ENCODE measurements around the gene OTX1.

The OTX1 gene

DNA sequence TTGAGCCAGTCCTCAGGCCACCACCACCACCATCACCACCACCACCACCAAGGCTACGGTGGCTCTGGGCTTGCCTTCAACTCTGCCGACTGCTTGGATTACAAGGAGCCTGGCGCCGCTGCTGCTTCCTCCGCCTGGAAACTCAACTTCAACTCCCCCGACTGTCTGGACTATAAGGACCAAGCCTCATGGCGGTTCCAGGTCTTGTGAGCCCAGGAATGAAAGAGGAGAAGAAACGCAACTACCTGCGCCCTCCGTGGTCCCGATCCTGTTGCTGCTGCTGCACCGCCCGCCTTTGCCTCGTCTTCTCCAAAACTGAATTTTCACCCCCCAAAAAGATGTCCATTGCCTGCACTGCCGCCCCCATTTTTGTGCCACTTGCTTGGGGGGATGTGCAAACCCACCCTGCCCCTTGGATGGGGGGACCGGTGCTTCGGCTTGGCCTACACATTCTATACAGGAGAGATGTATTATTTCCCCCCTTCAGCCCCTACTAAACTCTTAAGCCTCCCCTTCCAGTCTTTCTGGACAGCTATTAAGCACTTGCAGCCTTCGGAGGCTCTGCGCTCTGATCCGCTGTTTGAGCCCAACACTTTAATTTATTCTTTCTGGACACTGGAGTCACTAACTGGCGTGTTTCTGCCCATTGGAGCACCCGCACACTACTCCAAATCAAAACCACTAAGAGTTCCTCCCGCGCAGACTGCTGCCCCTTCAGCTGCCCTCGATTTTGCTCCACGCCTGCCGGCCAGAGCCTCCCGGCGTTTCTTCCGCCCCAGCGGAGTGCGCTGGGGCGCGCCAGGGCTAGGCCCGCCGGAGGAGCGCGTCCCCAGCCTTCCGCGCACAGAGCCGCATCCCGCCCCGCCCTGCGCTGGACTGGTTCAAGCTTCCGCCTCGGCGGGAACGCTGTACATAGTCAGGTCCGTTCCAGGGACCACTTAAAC lies 5.7 kb downstream of the OTX1 start:
- Histone ChIP-seq H3K4me1 (ENCODE audit: low read depth, poor library complexity, severe bottlenecking) (no peaks in the 10 kb centered on the region), H3K27ac (no peak overlapping the region), H3K4me3 (IDR thresholded peaks at IDR 0.05; ENCODE audit: insufficient read depth, low read depth, low read length) (no peak overlapping the region), H3K36me3 (ENCODE audit: insufficient read depth) (no peaks in the 10 kb centered on the region), H3K9ac (no peak overlapping the region), H2AFZ (ENCODE audit: low read depth) (no peak overlapping the region), H3K79me2 (ENCODE audit: insufficient read depth, low read depth) (no peaks in the 10 kb centered on the region), H3K4me2 (no peak overlapping the region), H3K27me3 (ENCODE audit: insufficient read depth, low read depth) (no peaks in the 10 kb centered on the region), H4K20me1 (ENCODE audit: insufficient read depth) (no peaks in the 10 kb centered on the region)
- TF ChIP-seq, protein P1, sequence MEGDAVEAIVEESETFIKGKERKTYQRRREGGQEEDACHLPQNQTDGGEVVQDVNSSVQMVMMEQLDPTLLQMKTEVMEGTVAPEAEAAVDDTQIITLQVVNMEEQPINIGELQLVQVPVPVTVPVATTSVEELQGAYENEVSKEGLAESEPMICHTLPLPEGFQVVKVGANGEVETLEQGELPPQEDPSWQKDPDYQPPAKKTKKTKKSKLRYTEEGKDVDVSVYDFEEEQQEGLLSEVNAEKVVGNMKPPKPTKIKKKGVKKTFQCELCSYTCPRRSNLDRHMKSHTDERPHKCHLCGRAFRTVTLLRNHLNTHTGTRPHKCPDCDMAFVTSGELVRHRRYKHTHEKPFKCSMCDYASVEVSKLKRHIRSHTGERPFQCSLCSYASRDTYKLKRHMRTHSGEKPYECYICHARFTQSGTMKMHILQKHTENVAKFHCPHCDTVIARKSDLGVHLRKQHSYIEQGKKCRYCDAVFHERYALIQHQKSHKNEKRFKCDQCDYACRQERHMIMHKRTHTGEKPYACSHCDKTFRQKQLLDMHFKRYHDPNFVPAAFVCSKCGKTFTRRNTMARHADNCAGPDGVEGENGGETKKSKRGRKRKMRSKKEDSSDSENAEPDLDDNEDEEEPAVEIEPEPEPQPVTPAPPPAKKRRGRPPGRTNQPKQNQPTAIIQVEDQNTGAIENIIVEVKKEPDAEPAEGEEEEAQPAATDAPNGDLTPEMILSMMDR (conservative IDR thresholded peaks at IDR 0.05; ENCODE audit: low read depth, low read length), result no peak

DNA sequence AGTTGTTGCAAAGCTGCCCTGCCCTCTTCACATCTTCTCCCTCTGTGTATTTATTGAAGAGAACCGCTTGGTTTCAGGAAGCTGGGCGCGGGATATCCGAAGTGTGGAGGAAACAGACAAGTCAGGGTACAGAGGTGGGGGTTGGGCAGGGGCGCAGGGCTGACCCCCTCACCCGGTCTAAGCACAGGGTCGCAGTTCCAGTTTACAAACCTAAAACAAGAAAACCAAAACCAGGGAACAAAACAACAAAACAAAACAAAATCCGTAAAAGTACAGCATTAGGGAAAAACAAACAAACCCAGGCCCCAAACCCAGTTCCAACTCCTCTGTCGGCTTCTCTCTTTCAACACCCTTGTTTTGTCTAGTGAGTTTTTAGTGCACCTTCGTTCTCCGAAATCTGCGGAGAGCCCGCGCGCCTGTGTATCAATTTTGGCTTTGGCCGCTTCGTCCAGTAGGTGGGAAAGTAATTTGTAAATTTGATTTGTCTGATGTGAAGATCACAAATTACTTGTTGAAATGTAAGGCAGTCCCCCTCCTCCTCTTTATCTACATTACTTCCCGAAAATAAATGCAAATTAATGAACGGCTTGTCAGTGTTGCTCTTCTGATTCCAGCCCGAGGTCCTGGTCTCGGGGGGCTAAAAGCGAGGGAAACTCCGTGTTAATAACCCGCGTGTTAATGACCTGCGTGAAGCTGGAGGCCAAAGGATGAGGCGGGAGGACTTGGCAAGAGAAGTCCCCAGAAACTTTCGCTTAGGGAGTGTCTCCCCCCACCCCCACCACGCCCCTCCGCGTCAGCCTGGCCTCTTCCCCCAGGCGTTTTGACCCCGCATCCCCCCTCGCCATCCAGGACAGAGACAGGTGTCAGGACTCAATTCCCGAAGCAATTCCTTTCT lies 6.9 kb downstream of the OTX1 start:
- Histone ChIP-seq H3K79me2 (ENCODE audit: insufficient read depth, low read depth) (no peaks in the 10 kb centered on the region), H2AFZ (ENCODE audit: low read depth) (no peak overlapping the region), H3K36me3 (ENCODE audit: insufficient read depth) (no peaks in the 10 kb centered on the region), H3K4me1 (ENCODE audit: low read depth, poor library complexity, severe bottlenecking) (no peaks in the 10 kb centered on the region), H3K27ac (no peak overlapping the region), H3K4me2 (no peak overlapping the region), H3K4me3 (IDR thresholded peaks at IDR 0.05; ENCODE audit: insufficient read depth, low read depth, low read length) (no peak overlapping the region), H3K27me3 (ENCODE audit: insufficient read depth, low read depth) (no peaks in the 10 kb centered on the region), H4K20me1 (ENCODE audit: insufficient read depth) (no peaks in the 10 kb centered on the region), H3K9ac (no peak overlapping the region)
- TF ChIP-seq, protein P1 (conservative IDR thresholded peaks at IDR 0.05; ENCODE audit: low read depth, low read length), result no peak

DNA sequence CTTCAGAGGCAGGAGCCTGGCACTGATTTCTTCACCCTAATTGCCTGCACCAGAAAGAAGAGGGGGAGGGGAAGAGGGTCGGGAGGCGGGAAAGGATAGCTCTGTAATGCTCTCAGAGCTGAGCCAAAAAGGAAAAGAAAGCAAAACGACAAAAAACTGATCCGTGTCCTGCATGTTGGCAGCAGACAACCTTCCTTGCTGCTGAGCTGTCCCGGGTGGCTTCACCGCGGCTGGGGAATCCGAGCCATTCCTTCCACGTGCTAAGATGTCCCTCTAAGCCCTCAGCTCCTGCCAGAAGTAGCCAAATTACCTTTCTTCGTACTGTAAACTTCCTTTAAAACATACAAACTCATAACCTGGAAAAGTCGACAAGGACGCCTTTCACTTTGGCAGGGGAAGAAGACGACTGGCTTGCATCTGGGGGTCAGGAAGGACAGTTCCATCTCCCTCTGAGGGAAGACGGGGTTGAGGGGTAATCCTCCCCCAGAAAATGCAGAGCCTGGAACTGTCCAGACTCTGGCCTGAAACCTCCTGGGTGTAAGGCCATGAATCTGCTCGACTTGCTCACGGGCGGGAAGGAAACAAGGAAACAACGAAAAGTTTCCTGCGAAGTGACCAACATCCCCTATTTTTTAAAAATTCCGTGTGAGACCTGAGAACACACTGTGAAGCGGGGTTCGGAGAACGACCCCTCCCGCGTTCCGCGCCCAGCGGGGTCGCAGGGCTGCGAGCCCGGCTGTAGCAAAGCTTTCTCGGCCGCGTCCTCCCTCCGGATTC lies 7.7 kb downstream of the OTX1 start:
- H3K4me1 ChIP-seq (ENCODE audit: low read depth, poor library complexity, severe bottlenecking), result no peaks in the 10 kb centered on the region
- no peak overlapping the region for H2AFZ ChIP-seq (ENCODE audit: low read depth)
- H3K79me2 ChIP-seq (ENCODE audit: insufficient read depth, low read depth), result no peaks in the 10 kb centered on the region
- H3K4me2 ChIP-seq, result no peak overlapping the region
- no peaks in the 10 kb centered on the region for H3K27me3 ChIP-seq (ENCODE audit: insufficient read depth, low read depth)
- no peak overlapping the region for H3K9ac ChIP-seq
- TF ChIP-seq, protein P1 (conservative IDR thresholded peaks at IDR 0.05; ENCODE audit: low read depth, low read length), result no peak
- no peak overlapping the region for H3K27ac ChIP-seq
- no peaks in the 10 kb centered on the region for H3K36me3 ChIP-seq (ENCODE audit: insufficient read depth)
- no peaks in the 10 kb centered on the region for H4K20me1 ChIP-seq (ENCODE audit: insufficient read depth)
- H3K4me3 ChIP-seq (IDR thresholded peaks at IDR 0.05; ENCODE audit: insufficient read depth, low read depth, low read length), result no peak overlapping the region

Measured in KMS-11 (cell line).